Breast epithelium (tissue), 4 donors: ENCODE measurements around the gene IQSEC2. TPM values are rescaled to one million over a fixed set of nuclear protein-coding genes. Genes with fewer than 3 reads are reported as not detected.

ENCODE experiments used
- DNase-seq, 2 donors: peaks; one replicate each; pipeline ENCODE4 v3.0.0-alpha.2; 2019; ENCODE audit warnings: low spot score in 2 of 2
- H3K27ac ChIP-seq, 2 donors: fragments of 200-600 bp; sonication (generic) in 1 of 2; one replicate each; pipeline ENCODE4 v1.5.1; 2016 to 2019; ENCODE audit warnings: mild to moderate bottlenecking in 1 of 2
- H3K27me3 ChIP-seq, 2 donors: fragments of 200-600 bp; sonication (generic) in 1 of 2; one replicate each; pipeline versions ENCODE4 v1.5.1 to v1.6.0; 2017 to 2019; ENCODE audit warnings: control low read depth in 1 of 2, mild to moderate bottlenecking in 1 of 2
- H3K36me3 ChIP-seq: fragments of 200-600 bp; one replicate; pipeline ENCODE4 v1.5.1; 2019
- H3K4me1 ChIP-seq, 2 donors: fragments of 200-600 bp; sonication (generic); one replicate each; pipeline ENCODE4 v1.5.1; 2016 to 2019; ENCODE audit warnings: control low read depth in 1 of 2
- H3K4me3 ChIP-seq, 3 donors: fragments of 200-600 bp; sonication (generic); 1 replicate in 2 of 3; 2 replicates in 1 of 3; pipeline ENCODE4 v1.5.1; 2016 to 2019; ENCODE audit warnings: mild to moderate bottlenecking in 3 of 3, moderate library complexity in 2 of 3
- H3K9me3 ChIP-seq, 2 donors: fragments of 200-600 bp; sonication (generic) in 1 of 2; one replicate each; pipeline ENCODE4 v1.5.1; 2016 to 2019; ENCODE audit warnings: control low read depth in 1 of 2
- POLR2A ChIP-seq: fragments of 450-650 bp; IDR thresholded peaks from one replicate; pipeline ENCODE4 v1.6.1; 2016; ENCODE audit warnings: antibody characterized with exemption, mild to moderate bottlenecking, moderate library complexity
- POLR2AphosphoS5 ChIP-seq, 3 donors: sonication (generic); formaldehyde crosslinking; IDR thresholded peaks; one replicate each; pipeline ENCODE4 v1.6.1; 2017; ENCODE audit warnings: antibody characterized with exemption in 3 of 3
- intact Hi-C: fragments of 100-400 bp; cut with DNase I; formaldehyde crosslinking; loops from one replicate; pipeline ENCODE4 v1.15.1; 2023; ENCODE audit warnings: low total_unique reads
- total RNA-seq, 3 donors: library from RNA; depleted of rRNA; stranded (reverse); fragments of >200 nt; gene quantifications; one replicate each; pipeline ENCODE4 v1.1.0, GENCODE V29; 2016
- TF ChIP-seq, protein P1 (sequence below), 3 donors: fragments of 450-650 bp; IDR thresholded peaks; one replicate each; pipeline ENCODE4 v1.5.1; 2016 to 2017; ENCODE audit warnings: antibody characterized with exemption in 3 of 3, mild to moderate bottlenecking in 3 of 3, moderate library complexity in 3 of 3

Gene IQSEC2
- total RNA-seq, 3 donors from 2014 or later = 16.7 to 18.7 (median 18.3) TPM

- intact Hi-C loops = no loop called here
- H3K27me3 ChIP-seq = peaks cover 0 to 64% of the 10 kb centered on the region in 2 donors
- no peaks in the 10 kb centered on the region for H3K9me3 ChIP-seq
- no peak overlapping the region for H3K27ac ChIP-seq
- H3K36me3 ChIP-seq = no peaks in the 10 kb centered on the region
- no peak for DNase-seq
- H3K4me1 ChIP-seq = no peaks in the 10 kb centered on the region
- no peak for TF ChIP-seq POLR2AphosphoS5 (IDR thresholded peaks at IDR 0.05)
- TF ChIP-seq POLR2A = no peak
- TF ChIP-seq, protein P1, sequence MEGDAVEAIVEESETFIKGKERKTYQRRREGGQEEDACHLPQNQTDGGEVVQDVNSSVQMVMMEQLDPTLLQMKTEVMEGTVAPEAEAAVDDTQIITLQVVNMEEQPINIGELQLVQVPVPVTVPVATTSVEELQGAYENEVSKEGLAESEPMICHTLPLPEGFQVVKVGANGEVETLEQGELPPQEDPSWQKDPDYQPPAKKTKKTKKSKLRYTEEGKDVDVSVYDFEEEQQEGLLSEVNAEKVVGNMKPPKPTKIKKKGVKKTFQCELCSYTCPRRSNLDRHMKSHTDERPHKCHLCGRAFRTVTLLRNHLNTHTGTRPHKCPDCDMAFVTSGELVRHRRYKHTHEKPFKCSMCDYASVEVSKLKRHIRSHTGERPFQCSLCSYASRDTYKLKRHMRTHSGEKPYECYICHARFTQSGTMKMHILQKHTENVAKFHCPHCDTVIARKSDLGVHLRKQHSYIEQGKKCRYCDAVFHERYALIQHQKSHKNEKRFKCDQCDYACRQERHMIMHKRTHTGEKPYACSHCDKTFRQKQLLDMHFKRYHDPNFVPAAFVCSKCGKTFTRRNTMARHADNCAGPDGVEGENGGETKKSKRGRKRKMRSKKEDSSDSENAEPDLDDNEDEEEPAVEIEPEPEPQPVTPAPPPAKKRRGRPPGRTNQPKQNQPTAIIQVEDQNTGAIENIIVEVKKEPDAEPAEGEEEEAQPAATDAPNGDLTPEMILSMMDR (IDR thresholded peaks at IDR 0.05) = no peak
- H3K4me3 ChIP-seq = no peak overlapping the region
Observed at GRCh38 chrX:53268173-53268572, 13.2 kb downstream of the IQSEC2 start.

DNA sequence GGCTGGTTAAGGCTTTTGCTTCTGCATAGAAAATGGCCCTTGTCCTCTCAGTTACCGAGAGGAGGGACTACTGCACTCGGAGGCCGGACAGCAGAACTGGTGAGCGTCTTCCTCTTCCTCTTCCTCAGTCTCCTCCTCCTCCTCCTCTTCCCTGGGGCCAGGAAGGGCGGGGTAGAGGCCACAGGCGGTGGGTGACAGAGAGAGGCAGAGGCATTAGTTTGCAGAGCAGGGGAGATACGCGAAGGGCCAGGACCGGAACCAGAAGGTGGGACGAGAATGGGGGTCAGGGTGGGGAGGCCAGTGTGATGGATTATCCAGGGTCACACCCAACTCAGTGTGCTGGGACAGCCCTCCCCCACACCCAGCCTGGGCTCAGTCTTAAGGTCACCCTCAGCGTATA, 14.5 kb downstream of the IQSEC2 start:
- intact Hi-C loops = loop anchor here (1.0 kb wide), 1 partner anchor 28 kb away; no protein-coding TSS in a partner anchor
- Histone ChIP-seq H3K27ac (peak overlapping the region in 1 of 2 donors; percentile 32), H3K27me3 (peaks cover 0 to 67% of the 10 kb centered on the region in 2 donors), H3K36me3 (no peaks in the 10 kb centered on the region), H3K4me3 (no peak overlapping the region), H3K4me1 (no peaks in the 10 kb centered on the region), H3K9me3 (no peaks in the 10 kb centered on the region)
- TF ChIP-seq, protein P1 (IDR thresholded peaks at IDR 0.05) = no peak
- TF ChIP-seq POLR2AphosphoS5 (IDR thresholded peaks at IDR 0.05) (no peak), POLR2A (no peak)
- no peak for DNase-seq

- TF ChIP-seq, protein P1 (IDR thresholded peaks at IDR 0.05) = no peak
- TF ChIP-seq POLR2AphosphoS5 (IDR thresholded peaks at IDR 0.05) (no peak), POLR2A (no peak)
- intact Hi-C loops = no loop called here
- Histone ChIP-seq H3K9me3 (no peaks in the 10 kb centered on the region), H3K27ac (peak overlapping the region; percentile 10 to 58), H3K4me3 (no peak overlapping the region), H3K36me3 (no peaks in the 10 kb centered on the region), H3K4me1 (no peaks in the 10 kb centered on the region), H3K27me3 (peaks cover 0 to 76% of the 10 kb centered on the region in 2 donors)
- DNase-seq = no peak
Observed at GRCh38 chrX:53265771-53266574, 15.4 kb downstream of the IQSEC2 start.

DNA sequence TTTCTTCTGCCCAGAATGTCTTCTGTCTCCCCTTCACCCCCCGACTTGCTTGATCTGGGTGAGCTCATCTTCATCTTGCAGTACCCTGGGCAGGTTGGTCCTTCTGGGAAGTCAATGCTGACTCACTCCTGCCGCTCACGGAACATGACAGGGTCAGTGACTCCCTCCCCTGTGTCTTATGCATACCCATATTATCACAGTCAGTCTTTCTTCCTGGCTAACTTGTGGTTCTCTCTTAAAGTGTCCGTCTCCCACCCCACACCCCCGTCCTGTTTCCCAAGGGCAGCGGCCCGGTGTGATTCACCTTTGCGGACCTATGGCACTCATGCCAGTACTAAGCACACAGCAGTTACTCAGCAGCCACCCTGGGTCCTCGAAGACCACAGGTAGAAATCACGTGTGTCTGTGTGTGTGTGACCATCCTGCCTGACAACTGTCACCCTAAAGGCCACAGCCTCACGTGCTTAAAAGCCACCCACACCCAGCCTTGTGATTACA, 17.7 kb downstream of the IQSEC2 start:
- H3K9me3 ChIP-seq = no peaks in the 10 kb centered on the region

More for the DNA sequence above, 17.7 kb downstream of the IQSEC2 start:
- Histone ChIP-seq H3K4me1 (no peaks in the 10 kb centered on the region), H3K27me3 (peaks cover 0 to 79% of the 10 kb centered on the region in 2 donors), H3K36me3 (no peaks in the 10 kb centered on the region), H3K27ac (no peak overlapping the region), H3K4me3 (no peak overlapping the region)
- DNase-seq = no peak
- TF ChIP-seq POLR2AphosphoS5 (IDR thresholded peaks at IDR 0.05) (no peak), POLR2A (no peak)
- TF ChIP-seq, protein P1 (IDR thresholded peaks at IDR 0.05) = no peak
- intact Hi-C loops = no loop called here
